ENCODE data around the gene TYW1B.
"Not testable (repeated sequence)": the region's sequence is repeated elsewhere in the genome, so short reads cannot be mapped to it uniquely, and the experiment has no call there.

- not testable (repeated sequence) for TF ChIP-seq POLR2AphosphoS5, CTCF, POLR2A (IDR thresholded peaks at IDR 0.05)
Observed at GRCh38 chr7:72852937-72853336, 24.9 kb upstream of the TYW1B start.

All from gastroesophageal sphincter (tissue), 3 donors.